BLaER1 treated with 17β-estradiol and CSF1 and Interleukin-3, amounts not matched to agents 10 nM and 100 nM (cell line): ENCODE measurements around the gene CD160.

Experiments used
- H3K27ac ChIP-seq, 11 experiments: shearing (Covaris generic); formaldehyde crosslinking; 2 replicates each; pipeline ENCODE4 v1.8.1; 2022
- H3K27me3 ChIP-seq, 11 experiments: shearing (Covaris generic); formaldehyde crosslinking; 2 replicates each; pipeline ENCODE4 v1.8.1; 2022
- H3K36me3 ChIP-seq, 11 experiments: shearing (Covaris generic); formaldehyde crosslinking; 2 replicates each; pipeline ENCODE4 v1.8.1; 2022
- H3K4me1 ChIP-seq, 10 experiments: shearing (Covaris generic); formaldehyde crosslinking; 2 replicates each; pipeline ENCODE4 v1.8.1; 2022
- H3K4me2 ChIP-seq, 11 experiments: shearing (Covaris generic); formaldehyde crosslinking; 2 replicates each; pipeline ENCODE4 v1.8.1; 2022
- H3K4me3 ChIP-seq, 10 experiments: shearing (Covaris generic); formaldehyde crosslinking; 2 replicates each; pipeline ENCODE4 v1.8.1; 2022
- H3K9ac ChIP-seq, 11 experiments: shearing (Covaris generic); formaldehyde crosslinking; 2 replicates each; pipeline ENCODE4 v1.8.1; 2022
- H3K9me3 ChIP-seq, 11 experiments: shearing (Covaris generic); formaldehyde crosslinking; replicated peaks in 1 of 11; 2 replicates each; pipeline ENCODE4 v1.8.1; 2022
- H4K20me1 ChIP-seq, 11 experiments: shearing (Covaris generic); formaldehyde crosslinking; 2 replicates each; pipeline ENCODE4 v1.8.1; 2022
- Cebpa-rat ChIP-seq, 11 experiments: shearing (Covaris generic); IDR thresholded peaks; 2 replicates each; pipeline ENCODE4 v1.8.1; 2022

Gene CD160

DNA sequence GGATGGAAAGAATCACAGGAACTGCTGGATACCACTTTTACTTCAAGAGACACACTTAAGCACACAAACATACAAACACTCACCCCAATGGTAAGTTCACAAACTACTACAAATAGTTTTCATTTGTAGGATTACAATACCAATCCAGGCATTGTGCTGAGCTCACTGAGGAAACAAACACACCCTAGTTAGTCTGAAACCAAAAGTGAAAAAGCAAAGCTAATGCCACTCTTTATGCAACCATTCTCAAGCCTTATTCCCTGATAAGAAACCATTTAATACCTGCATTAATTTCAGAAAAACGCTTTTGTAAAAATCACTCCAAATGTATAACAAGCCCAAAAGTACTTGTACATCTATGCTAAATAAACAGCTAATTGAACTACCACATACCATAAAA lies 66.2 kb downstream of the CD160 start:
- no peaks in the 10 kb centered on the region for H3K4me1 ChIP-seq
- peaks cover 0 to 29% (median 5%) of the 10 kb centered on the region in 11 experiments; a peak in 6 of 22 replicates for H4K20me1 ChIP-seq
- no peak overlapping the region for H3K27ac ChIP-seq
- TF ChIP-seq Cebpa-rat (IDR thresholded peaks at IDR 0.05): no peak
- no peak overlapping the region for H3K4me2 ChIP-seq
- H3K9me3 ChIP-seq: no peaks in the 10 kb centered on the region
- peaks cover 39 to 86% (median 63%) of the 10 kb centered on the region in 11 experiments for H3K36me3 ChIP-seq
- no peak overlapping the region for H3K9ac ChIP-seq
- no peaks in the 10 kb centered on the region for H3K27me3 ChIP-seq
- no peak overlapping the region for H3K4me3 ChIP-seq

- Histone ChIP-seq H3K4me3 (no peak overlapping the region), H3K9me3 (no peaks in the 10 kb centered on the region), H3K27me3 (no peaks in the 10 kb centered on the region), H3K36me3 (peaks cover 35 to 82% (median 55%) of the 10 kb centered on the region in 11 experiments), H3K4me1 (no peaks in the 10 kb centered on the region), H3K4me2 (no peak overlapping the region), H4K20me1 (peaks cover 0 to 27% (median 5%) of the 10 kb centered on the region in 11 experiments; a peak in 6 of 22 replicates), H3K9ac (no peak overlapping the region), H3K27ac (no peak overlapping the region)
- no peak for TF ChIP-seq Cebpa-rat (IDR thresholded peaks at IDR 0.05)
Measured at GRCh38 chr1:145786271-145786670, 67.0 kb downstream of the CD160 start.

GRCh38 chr1:145788580-145788979 lies 69.3 kb downstream of the CD160 start:
- Histone ChIP-seq H3K9me3 (no peaks in the 10 kb centered on the region), H3K4me2 (no peak overlapping the region), H3K27ac (no peak overlapping the region), H3K4me1 (no peaks in the 10 kb centered on the region), H3K36me3 (peaks cover 38 to 80% (median 60%) of the 10 kb centered on the region in 11 experiments), H3K27me3 (no peaks in the 10 kb centered on the region), H3K4me3 (no peak overlapping the region), H4K20me1 (peaks cover 0 to 27% (median 8%) of the 10 kb centered on the region in 11 experiments; a peak in 7 of 22 replicates), H3K9ac (no peak overlapping the region)
- no peak for TF ChIP-seq Cebpa-rat (IDR thresholded peaks at IDR 0.05)
